Type B pancreatic cell (in vitro differentiated cells): ENCODE data around the gene PTPRM. TPM values are rescaled to one million over a fixed set of nuclear protein-coding genes. Genes with fewer than 3 reads are reported as not detected.

Experiments
- DNase-seq: peaks from one replicate; pipeline ENCODE4 v3.0.0; 2021; ENCODE audit warnings: mixed read lengths; ENCODE audit not compliant: unreplicated experiment; ENCODE audit errors: extremely low spot score
- H3K27ac Mint-ChIP-seq: 2 replicates; pipeline ENCODE4 v1.8.0; 2021; ENCODE audit warnings: mild to moderate bottlenecking, mixed read lengths
- H3K27me3 Mint-ChIP-seq: 2 replicates; pipeline ENCODE4 v1.8.0; 2021; ENCODE audit warnings: mixed read lengths
- H3K36me3 Mint-ChIP-seq: 2 replicates; pipeline ENCODE4 v1.8.0; 2021; ENCODE audit warnings: mixed read lengths
- H3K4me1 Mint-ChIP-seq: one replicate; pipeline ENCODE4 v1.8.0; 2021; ENCODE audit warnings: mixed read lengths; ENCODE audit not compliant: unreplicated experiment
- H3K4me3 Mint-ChIP-seq: 2 replicates; pipeline ENCODE4 v1.8.0; 2021; ENCODE audit warnings: mild to moderate bottlenecking, mixed read lengths
- H3K9me3 Mint-ChIP-seq: 2 replicates; pipeline ENCODE4 v1.8.0; 2021; ENCODE audit warnings: mixed read lengths
- total RNA-seq: library from RNA; stranded (reverse); gene quantifications from 2 replicates; pipeline ENCODE4 v1.2.1, GENCODE V29; 2021; ENCODE audit warnings: low replicate concordance
- TF ChIP-seq, protein P1 (sequence below): fragments of 200-600 bp; sonication (generic); conservative IDR thresholded peaks from 2 replicates; pipeline ENCODE4 v1.5.0; 2021; ENCODE audit warnings: antibody characterized with exemption, mild to moderate bottlenecking

Gene PTPRM
- total RNA-seq, 1 donor from 2014 or later: 18.6 TPM

DNA sequence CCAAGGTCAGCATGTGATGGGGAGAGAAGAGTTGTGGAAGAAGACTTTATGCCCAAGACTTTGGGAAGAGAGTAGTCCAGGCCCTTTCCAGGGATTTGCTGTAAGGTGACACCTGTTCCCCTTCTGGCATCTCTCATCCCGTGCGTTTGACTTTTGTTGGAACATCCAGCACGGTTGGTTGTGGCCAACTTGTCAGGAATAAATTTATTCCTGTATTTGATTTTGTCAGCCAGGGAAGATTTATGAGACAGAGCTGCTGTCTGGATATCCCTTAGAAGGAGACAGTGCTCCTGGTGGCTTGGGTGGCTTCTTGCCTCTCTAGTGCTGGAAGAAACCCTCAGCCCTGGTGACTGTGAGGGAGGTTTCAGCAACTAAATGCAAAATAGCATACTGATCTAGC is 121.5 kb downstream of the PTPRM start:
- no peaks in the 10 kb centered on the region for H3K4me1 Mint-ChIP-seq
- TF ChIP-seq, protein P1, sequence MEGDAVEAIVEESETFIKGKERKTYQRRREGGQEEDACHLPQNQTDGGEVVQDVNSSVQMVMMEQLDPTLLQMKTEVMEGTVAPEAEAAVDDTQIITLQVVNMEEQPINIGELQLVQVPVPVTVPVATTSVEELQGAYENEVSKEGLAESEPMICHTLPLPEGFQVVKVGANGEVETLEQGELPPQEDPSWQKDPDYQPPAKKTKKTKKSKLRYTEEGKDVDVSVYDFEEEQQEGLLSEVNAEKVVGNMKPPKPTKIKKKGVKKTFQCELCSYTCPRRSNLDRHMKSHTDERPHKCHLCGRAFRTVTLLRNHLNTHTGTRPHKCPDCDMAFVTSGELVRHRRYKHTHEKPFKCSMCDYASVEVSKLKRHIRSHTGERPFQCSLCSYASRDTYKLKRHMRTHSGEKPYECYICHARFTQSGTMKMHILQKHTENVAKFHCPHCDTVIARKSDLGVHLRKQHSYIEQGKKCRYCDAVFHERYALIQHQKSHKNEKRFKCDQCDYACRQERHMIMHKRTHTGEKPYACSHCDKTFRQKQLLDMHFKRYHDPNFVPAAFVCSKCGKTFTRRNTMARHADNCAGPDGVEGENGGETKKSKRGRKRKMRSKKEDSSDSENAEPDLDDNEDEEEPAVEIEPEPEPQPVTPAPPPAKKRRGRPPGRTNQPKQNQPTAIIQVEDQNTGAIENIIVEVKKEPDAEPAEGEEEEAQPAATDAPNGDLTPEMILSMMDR: no peak
- no peak overlapping the region for H3K4me3 Mint-ChIP-seq
- H3K9me3 Mint-ChIP-seq: no peaks in the 10 kb centered on the region
- no peaks in the 10 kb centered on the region for H3K27me3 Mint-ChIP-seq
- no peaks in the 10 kb centered on the region for H3K36me3 Mint-ChIP-seq
- DNase-seq: no peak
- H3K27ac Mint-ChIP-seq: no peak overlapping the region

DNA sequence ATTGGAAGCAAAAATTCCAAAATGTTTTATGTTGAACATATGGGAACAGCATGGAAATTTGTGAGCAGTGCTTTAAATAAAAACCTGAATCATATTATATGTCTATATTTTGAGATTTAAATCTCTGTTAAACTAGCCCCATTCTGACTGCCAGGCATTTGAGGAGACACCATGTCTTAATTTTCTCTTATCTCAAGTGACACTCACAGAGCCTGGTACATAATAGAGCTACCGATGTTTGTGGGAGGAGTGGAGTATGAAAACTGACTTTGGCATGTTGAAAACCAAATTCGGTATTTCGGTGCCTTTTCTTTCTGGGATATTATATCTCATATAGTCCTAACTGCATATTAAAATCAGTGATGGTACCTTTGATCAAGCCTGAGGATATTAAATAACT is 124.1 kb downstream of the PTPRM start:
- Mint-ChIP-seq H3K4me1 (no peaks in the 10 kb centered on the region), H3K4me3 (no peak overlapping the region), H3K9me3 (no peaks in the 10 kb centered on the region), H3K27ac (no peak overlapping the region), H3K27me3 (no peaks in the 10 kb centered on the region), H3K36me3 (no peaks in the 10 kb centered on the region)
- TF ChIP-seq, protein P1: no peak
- no peak for DNase-seq

DNA sequence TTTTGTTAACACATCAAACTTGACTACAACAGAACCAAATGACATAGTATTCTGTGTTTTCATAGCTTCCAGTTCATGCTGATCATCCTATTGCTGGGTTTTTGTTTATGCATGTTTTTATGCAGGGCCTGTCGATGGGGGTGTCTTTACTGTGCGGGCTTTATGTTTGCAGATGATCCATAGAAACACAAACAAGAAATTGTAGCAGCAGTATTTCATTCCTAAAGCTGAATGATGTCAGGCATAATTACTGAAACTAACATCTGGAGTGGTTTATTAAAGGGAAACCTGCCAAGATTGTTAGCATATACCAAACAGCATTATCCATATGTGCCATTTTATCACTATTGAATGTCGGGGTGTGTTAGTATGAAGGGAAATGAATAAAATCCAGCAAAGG is 129.7 kb downstream of the PTPRM start:
- Mint-ChIP-seq H3K9me3 (no peaks in the 10 kb centered on the region), H3K4me1 (no peaks in the 10 kb centered on the region), H3K36me3 (no peaks in the 10 kb centered on the region), H3K4me3 (no peak overlapping the region), H3K27me3 (no peaks in the 10 kb centered on the region), H3K27ac (no peak overlapping the region)
- no peak for DNase-seq
- TF ChIP-seq, protein P1: no peak

DNA sequence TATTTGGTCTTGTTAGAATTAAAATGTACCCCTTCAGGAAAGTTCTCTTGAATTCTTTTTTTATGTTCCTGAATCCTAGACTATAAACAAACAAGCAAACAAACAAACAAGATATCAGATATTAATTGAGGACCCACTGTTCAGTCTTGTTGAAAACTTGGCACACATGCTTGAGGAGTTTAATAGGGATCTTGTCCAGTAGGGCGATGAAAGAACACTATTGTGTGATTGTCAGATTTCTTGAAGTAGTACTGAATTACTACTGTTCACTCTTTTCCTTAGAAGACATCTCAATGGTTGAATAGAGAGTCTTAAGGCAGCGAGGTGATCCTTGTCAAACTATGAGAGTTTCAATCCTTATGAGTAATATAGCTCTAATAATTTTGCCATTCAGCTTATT is 130.2 kb downstream of the PTPRM start:
- H3K27me3 Mint-ChIP-seq: no peaks in the 10 kb centered on the region
- no peak overlapping the region for H3K4me3 Mint-ChIP-seq
- H3K4me1 Mint-ChIP-seq: no peaks in the 10 kb centered on the region
- no peak for DNase-seq
- H3K36me3 Mint-ChIP-seq: no peaks in the 10 kb centered on the region
- no peaks in the 10 kb centered on the region for H3K9me3 Mint-ChIP-seq
- TF ChIP-seq, protein P1: no peak
- no peak overlapping the region for H3K27ac Mint-ChIP-seq

DNA sequence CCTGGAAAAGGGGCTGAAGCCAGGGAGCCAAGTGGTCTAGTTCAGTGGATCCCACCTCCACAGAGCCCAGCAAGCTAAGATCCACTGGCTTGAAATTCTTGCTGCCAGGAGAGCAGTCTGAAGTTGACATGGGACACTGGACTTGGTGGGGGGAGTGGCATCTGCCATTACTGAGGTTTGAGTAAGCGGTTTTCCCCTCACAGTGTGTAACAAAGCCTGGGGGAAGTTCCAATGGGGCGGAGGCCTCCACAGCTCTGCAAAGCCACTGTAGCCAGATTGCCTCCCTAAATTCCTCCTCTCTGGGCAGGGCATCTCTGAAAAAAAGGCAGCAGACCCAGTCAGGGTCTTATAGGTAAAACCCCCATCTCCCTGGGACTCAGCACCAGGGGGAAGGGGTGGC is 144.4 kb downstream of the PTPRM start:
- Mint-ChIP-seq H3K27ac (no peak overlapping the region), H3K4me1 (no peaks in the 10 kb centered on the region), H3K9me3 (peaks cover 16% of the 10 kb centered on the region), H3K36me3 (peaks cover 3% of the 10 kb centered on the region), H3K27me3 (no peaks in the 10 kb centered on the region), H3K4me3 (no peak overlapping the region)
- DNase-seq: no peak
- TF ChIP-seq, protein P1: no peak

DNA sequence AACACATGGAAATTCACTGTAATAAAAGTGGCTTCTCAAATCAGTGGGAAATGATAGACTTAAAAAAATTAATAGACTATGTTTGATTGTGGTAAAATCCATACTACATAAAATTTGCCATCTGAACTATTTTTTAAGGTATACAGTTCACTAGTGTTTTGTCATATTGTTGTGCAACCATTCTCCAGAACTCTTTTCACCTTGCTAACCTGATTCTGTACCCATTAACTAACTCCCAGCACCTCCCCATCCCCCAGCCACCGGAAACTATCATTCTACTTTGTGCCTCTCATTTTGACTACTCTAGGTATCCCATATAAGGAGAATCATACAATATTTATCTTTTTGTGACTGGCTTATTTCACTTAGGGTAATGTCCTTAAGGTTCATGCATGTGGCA is 153.3 kb downstream of the PTPRM start:
- Mint-ChIP-seq H3K27me3 (no peaks in the 10 kb centered on the region), H3K36me3 (no peaks in the 10 kb centered on the region), H3K4me1 (no peaks in the 10 kb centered on the region), H3K27ac (no peak overlapping the region), H3K9me3 (peaks cover 10% of the 10 kb centered on the region), H3K4me3 (no peak overlapping the region)
- TF ChIP-seq, protein P1: no peak
- no peak for DNase-seq
